Spleen (tissue), 11 donors: Measurements from ENCODE around the gene RFTN1. TPM values are rescaled to one million over a fixed set of nuclear protein-coding genes. Genes with fewer than 3 reads are reported as not detected.
"Not testable (repeated sequence)": the region's sequence is repeated elsewhere in the genome, so short reads cannot be mapped to it uniquely, and the experiment has no call there.

Source experiments
- DNase-seq: peaks from one replicate; pipeline ENCODE4 v3.0.0-alpha.2; 2020
- H3K27ac ChIP-seq, 8 donors: fragments of 200-600 bp; sonication (generic) in 7 of 8; 1 replicate in 4 of 8; 2 replicates in 4 of 8; pipeline versions ENCODE4 v1.5.0 to v1.8.0; 2016 to 2021; ENCODE audit warnings: inconsistent platforms in 4 of 8, mild to moderate bottlenecking in 4 of 8, moderate library complexity in 1 of 8
- H3K27me3 ChIP-seq, 7 donors: fragments of 200-600 bp; sonication (generic) in 6 of 7; replicated peaks in 1 of 7; 1 replicate in 4 of 7; 2 replicates in 3 of 7; pipeline versions ENCODE4 v1.5.0 to v1.8.0; 2016 to 2021; ENCODE audit warnings: inconsistent platforms in 3 of 7, mild to moderate bottlenecking in 1 of 7
- H3K36me3 ChIP-seq, 6 donors: fragments of 200-600 bp; sonication (generic) in 5 of 6; 1 replicate in 4 of 6; 2 replicates in 2 of 6; pipeline versions ENCODE4 v1.5.0 to v1.8.0; 2016 to 2021; ENCODE audit warnings: inconsistent platforms in 2 of 6
- H3K4me1 ChIP-seq, 6 donors: fragments of 200-600 bp; sonication (generic) in 5 of 6; 1 replicate in 3 of 6; 2 replicates in 3 of 6; pipeline versions ENCODE4 v1.5.0 to v1.8.0; 2016 to 2021; ENCODE audit warnings: inconsistent platforms in 3 of 6
- H3K4me3 ChIP-seq, 8 donors: fragments of 200-600 bp; sonication (generic) in 7 of 8; 1 replicate in 4 of 8; 2 replicates in 4 of 8; pipeline versions ENCODE4 v1.5.0 to v1.8.0; 2016 to 2021; ENCODE audit warnings: inconsistent platforms in 4 of 8, mild to moderate bottlenecking in 4 of 8, moderate library complexity in 2 of 8
- H3K9me3 ChIP-seq, 8 donors: fragments of 200-600 bp; sonication (generic) in 7 of 8; 1 replicate in 4 of 8; 2 replicates in 4 of 8; pipeline versions ENCODE4 v1.5.0 to v1.8.0; 2016 to 2021; ENCODE audit warnings: inconsistent platforms in 4 of 8
- POLR2A ChIP-seq, 3 donors: fragments of 450-650 bp; IDR thresholded peaks; one replicate each; pipeline ENCODE4 v1.5.1; 2017; ENCODE audit warnings: antibody characterized with exemption in 3 of 3, mild to moderate bottlenecking in 1 of 3
- POLR2AphosphoS5 ChIP-seq, 3 donors: sonication (generic); formaldehyde crosslinking; IDR thresholded peaks; one replicate each; pipeline ENCODE4 v1.5.1; 2017; ENCODE audit warnings: antibody characterized with exemption in 3 of 3
- WGBS, 5 donors: extraction: QIAGEN DNeasy Blood & Tissue Kit in 3 of 5; methylation state at CpG; one replicate each; pipeline versions ENCODE4 v1.1.5 to v1.1.7; 2013 to 2018; 5-methylcytosine and 5-hydroxymethylcytosine counted together
- intact Hi-C: fragments of 100-400 bp; cut with DNase I; formaldehyde crosslinking; loops from one replicate; pipeline ENCODE4 v1.15.0; 2023; ENCODE audit warnings: low total_unique reads
- polyA plus RNA-seq, 3 donors: library from polyadenylated mRNA; stranded (reverse); fragments of 200-250 nt; gene quantifications; one replicate each; pipeline ENCODE4 v1.2.1, GENCODE V29; 2013
- total RNA-seq, 7 donors: library from RNA; depleted of rRNA in 3 of 7; stranded (reverse); fragments of >200 nt in 3 of 7; fragmentation: NEBNext Ultra II Directional in 4 of 7; extraction: Animal tissue kit (Norgen Biotek cat#: 25700) in 4 of 7; gene quantifications; one replicate each; pipeline versions ENCODE4 v1.1.0 to v1.2.1, GENCODE V29; 2016 to 2021
- TF ChIP-seq, protein P1 (sequence below), 11 experiments: fragments of 200-600 bp in 7 of 11; fragments of 450-650 bp in 4 of 11; sonication (generic) in 4 of 11; IDR thresholded peaks in 8 of 11; conservative IDR thresholded peaks in 3 of 11; 1 replicate in 7 of 11; 2 replicates in 4 of 11; pipeline versions ENCODE4 v1.4.0 to v1.8.0; 2016 to 2021; ENCODE audit warnings: antibody characterized with exemption in 11 of 11, inconsistent platforms in 4 of 11, mild to moderate bottlenecking in 1 of 11
- donor health status: healthy with polysubstance abuse.
- donor health status: DM: no; HTN: no; CAD: no; lungs with moderate emphysema.
- donor health status: DM: no; HTN: no; CAD: no.
- donor health status: Bipolar disorder and iron deficiency.
- donor health status: healthy.
- donor health status: DM: no; HTN: no; CAD: no.
- donor health status: DM: yes; HTN: yes; CAD: no.

Gene RFTN1
- total and polyA plus RNA-seq, 10 donors: 30.4 to 106 (median 75.3) TPM

DNA sequence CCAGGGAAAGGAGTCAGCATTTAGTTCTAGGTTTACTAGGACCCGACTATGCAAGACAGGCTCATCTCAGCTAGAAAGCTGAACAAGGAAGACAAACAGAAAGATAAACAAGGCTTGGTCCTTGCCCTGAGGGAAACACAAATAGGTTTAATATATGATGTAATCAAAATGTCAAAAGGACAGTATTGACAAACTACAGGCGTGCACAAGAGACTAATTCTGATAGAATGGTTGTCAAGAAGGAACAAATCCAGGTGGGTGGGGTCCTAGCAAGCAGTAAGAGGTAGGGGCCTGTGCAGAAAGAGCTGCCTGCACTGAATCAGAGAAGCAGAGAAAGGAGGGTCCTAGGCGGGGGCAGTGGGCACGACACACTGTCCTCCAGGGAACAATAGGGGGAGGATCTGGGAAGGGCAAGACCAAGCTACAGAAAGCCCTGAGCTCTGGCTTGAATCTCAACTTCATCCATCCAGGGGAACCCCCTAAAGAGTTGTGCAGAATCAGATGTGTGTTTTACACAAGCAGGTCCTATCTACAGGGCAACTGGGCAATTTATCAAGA is 23.4 kb downstream of the RFTN1 start:
- Histone ChIP-seq H3K36me3 (peaks cover 0 to 74% (median 15%) of the 10 kb centered on the region in 6 donors), H3K9me3 (no peaks in the 10 kb centered on the region), H3K27me3 (no peaks in the 10 kb centered on the region), H3K4me1 (peaks cover 9 to 35% (median 17%) of the 10 kb centered on the region in 6 donors), H3K4me3 (no peak overlapping the region), H3K27ac (no peak overlapping the region)
- no peak for TF ChIP-seq POLR2A (IDR thresholded peaks at IDR 0.05)
- no peak for TF ChIP-seq POLR2AphosphoS5 (IDR thresholded peaks at IDR 0.05)
- TF ChIP-seq, protein P1, sequence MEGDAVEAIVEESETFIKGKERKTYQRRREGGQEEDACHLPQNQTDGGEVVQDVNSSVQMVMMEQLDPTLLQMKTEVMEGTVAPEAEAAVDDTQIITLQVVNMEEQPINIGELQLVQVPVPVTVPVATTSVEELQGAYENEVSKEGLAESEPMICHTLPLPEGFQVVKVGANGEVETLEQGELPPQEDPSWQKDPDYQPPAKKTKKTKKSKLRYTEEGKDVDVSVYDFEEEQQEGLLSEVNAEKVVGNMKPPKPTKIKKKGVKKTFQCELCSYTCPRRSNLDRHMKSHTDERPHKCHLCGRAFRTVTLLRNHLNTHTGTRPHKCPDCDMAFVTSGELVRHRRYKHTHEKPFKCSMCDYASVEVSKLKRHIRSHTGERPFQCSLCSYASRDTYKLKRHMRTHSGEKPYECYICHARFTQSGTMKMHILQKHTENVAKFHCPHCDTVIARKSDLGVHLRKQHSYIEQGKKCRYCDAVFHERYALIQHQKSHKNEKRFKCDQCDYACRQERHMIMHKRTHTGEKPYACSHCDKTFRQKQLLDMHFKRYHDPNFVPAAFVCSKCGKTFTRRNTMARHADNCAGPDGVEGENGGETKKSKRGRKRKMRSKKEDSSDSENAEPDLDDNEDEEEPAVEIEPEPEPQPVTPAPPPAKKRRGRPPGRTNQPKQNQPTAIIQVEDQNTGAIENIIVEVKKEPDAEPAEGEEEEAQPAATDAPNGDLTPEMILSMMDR (IDR thresholded peaks at IDR 0.05 in 8 of 11, conservative IDR thresholded peaks at IDR 0.05 in 3 of 11): no peak
- 79 to 86% (median 82%) methylated on average over 4 of the region's 4 CpGs for WGBS, 5 donors
- intact Hi-C loops: no loop called here
- DNase-seq: no peak

DNA sequence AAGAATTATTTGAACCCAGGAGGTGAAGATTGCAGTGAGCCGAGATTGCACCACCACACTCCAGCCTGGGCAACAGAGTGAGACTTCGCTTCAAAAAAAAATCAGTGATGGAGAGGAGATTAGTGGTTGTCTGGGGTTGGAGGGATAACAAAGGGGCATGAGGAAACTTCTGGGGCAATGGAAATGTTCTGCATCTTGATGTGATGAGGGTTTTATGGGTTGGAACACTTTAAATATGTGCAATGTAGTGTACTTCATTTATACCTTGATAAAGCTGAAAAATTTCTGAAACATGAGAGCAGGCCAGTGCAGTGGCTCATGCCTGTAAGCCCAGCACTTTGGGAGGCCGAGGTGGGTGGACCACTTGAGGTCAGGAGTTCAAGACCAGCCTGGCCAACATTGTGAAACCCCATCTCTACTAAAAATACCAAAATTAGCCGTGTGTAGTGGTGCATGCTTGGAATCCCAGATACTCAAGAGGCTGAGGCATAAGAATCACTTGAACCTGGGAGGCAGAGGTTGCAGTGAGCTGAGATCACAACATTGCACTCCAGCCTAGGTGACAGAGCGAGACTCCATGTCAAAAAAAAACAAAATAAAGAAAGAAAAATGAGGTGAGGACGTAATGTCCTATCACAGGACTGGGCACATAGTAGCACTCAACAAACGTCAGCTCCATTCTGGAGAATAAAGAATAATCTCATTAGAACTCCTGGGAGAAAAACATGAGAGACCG is 24.0 kb downstream of the RFTN1 start:
- H3K9me3 ChIP-seq, DNase-seq, intact Hi-C loops, H3K27me3 ChIP-seq, H3K27ac ChIP-seq, H3K4me3 ChIP-seq: not testable (repeated sequence)
- Histone ChIP-seq H3K36me3 (peaks cover 0 to 74% (median 15%) of the 10 kb centered on the region in 6 donors), H3K4me1 (peaks cover 7 to 35% (median 12%) of the 10 kb centered on the region in 6 donors)
- 86 to 91% (median 90%) methylated on average over 8 of the region's 8 CpGs for WGBS, 5 donors

DNA sequence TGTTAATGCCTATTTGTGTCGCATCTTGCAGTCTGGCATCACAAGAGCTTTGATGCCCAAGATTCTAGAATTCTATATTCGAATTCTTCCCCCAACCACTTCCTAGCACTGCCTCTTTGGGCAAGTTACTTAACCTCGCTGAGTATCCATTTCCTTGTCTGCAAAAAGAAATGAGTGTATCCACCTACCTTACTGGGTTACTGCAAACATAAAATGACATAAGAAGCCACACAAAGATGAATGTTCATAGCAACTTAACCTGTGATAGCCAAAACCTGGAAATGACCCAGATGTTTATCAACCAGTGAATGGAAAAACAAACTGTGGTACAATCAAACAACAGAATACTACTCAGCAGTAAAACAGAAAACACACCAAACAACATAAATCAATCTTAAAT is 24.9 kb downstream of the RFTN1 start:
- no peak overlapping the region for H3K4me3 ChIP-seq
- WGBS, 5 donors: 67 to 84% (median 79%) methylated on average over 3 of the region's 3 CpGs
- TF ChIP-seq POLR2A (IDR thresholded peaks at IDR 0.05): no peak
- TF ChIP-seq, protein P1 (IDR thresholded peaks at IDR 0.05 in 8 of 11, conservative IDR thresholded peaks at IDR 0.05 in 3 of 11): no peak
- intact Hi-C loops: no loop called here
- DNase-seq: no peak
- peaks cover 0 to 74% (median 15%) of the 10 kb centered on the region in 6 donors for H3K36me3 ChIP-seq
- no peaks in the 10 kb centered on the region for H3K27me3 ChIP-seq
- peak overlapping the region in 1 of 8 donors; percentile 3 for H3K27ac ChIP-seq
- peaks cover 1 to 32% (median 11%) of the 10 kb centered on the region in 6 donors for H3K4me1 ChIP-seq
- no peaks in the 10 kb centered on the region for H3K9me3 ChIP-seq

DNA sequence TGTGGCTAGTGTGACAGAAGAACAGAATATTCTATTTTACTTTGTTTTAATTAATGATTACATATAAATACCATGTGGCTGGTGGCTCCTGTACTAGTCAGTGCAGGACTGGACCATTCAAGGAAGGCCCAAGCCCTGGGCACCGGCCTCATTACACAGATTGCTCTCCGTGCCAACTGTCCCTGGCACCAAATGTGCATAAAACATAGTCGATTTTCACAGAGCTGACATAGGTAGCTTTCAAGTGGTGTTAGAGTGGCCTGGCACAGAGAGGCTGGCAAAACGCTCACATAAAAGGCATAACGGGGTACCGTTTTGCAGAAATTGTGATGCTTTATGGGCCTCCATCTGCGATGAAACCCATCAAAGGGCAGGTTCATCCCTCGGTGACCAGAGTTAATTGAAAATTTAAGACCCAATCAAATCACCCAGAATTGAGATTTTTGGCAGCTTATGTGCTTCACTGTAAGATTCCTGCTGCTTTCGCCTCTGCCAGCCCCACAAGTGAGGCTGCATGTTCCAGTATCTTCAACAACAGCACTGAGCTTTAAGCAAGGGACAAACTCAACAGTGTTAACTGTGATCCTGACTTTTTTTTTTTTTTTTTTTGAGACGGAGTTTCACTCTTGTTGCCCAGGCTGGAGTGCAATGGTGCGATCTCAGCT is 25.9 kb downstream of the RFTN1 start:
- Histone ChIP-seq H3K27me3 (no peaks in the 10 kb centered on the region), H3K36me3 (peaks cover 0 to 64% (median 11%) of the 10 kb centered on the region in 6 donors), H3K9me3 (no peaks in the 10 kb centered on the region), H3K4me1 (peaks cover 8 to 39% (median 21%) of the 10 kb centered on the region in 6 donors), H3K4me3 (no peak overlapping the region), H3K27ac (peak overlapping the region in 1 of 8 donors; percentile 73)
- no peak for TF ChIP-seq POLR2AphosphoS5 (IDR thresholded peaks at IDR 0.05)
- no peak for TF ChIP-seq POLR2A (IDR thresholded peaks at IDR 0.05)
- TF ChIP-seq, protein P1 (IDR thresholded peaks at IDR 0.05 in 8 of 11, conservative IDR thresholded peaks at IDR 0.05 in 3 of 11): no peak
- intact Hi-C loops: no loop called here
- WGBS, 5 donors: 91 to 97% (median 95%) methylated on average over 11 of the region's 11 CpGs
- no peak for DNase-seq
